OCI-LY3 (cell line): Measurements from ENCODE around the gene ATF3.

Source experiments
- EZH2phosphoT487 ChIP-seq: fragments of 200-600 bp; shearing (Covaris generic); IDR thresholded peaks from 2 replicates; pipeline ENCODE4 v1.6.1; 2018; ENCODE audit warnings: antibody characterized with exemption, mixed run types, low read depth
- TF ChIP-seq, protein P1 (sequence below): fragments of 200-600, 300-600 bp; sonication (generic); IDR thresholded peaks from 2 replicates; pipeline ENCODE4 v1.5.1; 2014; ENCODE audit warnings: antibody characterized with exemption, low read length, low read depth

DNA sequence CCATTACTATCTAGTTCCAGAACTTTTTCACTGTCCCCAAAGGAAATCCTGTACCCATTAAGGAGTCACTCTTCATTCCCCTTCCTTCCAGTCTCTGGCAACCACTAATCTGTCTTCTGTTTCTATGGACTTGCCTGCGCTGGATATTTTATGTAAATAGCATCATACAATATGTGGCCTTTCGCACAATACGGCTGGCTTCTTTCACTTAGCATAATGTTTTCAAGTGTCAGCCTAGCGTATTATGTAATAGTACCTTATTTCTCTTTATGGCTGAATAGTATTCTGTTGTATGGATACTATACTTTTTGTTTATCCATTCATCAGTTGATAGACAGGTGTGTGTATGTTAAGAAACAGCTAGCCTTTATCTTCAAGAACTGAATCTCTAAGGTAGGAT is 14.3 kb downstream of the ATF3 start:
- TF ChIP-seq, protein P1, sequence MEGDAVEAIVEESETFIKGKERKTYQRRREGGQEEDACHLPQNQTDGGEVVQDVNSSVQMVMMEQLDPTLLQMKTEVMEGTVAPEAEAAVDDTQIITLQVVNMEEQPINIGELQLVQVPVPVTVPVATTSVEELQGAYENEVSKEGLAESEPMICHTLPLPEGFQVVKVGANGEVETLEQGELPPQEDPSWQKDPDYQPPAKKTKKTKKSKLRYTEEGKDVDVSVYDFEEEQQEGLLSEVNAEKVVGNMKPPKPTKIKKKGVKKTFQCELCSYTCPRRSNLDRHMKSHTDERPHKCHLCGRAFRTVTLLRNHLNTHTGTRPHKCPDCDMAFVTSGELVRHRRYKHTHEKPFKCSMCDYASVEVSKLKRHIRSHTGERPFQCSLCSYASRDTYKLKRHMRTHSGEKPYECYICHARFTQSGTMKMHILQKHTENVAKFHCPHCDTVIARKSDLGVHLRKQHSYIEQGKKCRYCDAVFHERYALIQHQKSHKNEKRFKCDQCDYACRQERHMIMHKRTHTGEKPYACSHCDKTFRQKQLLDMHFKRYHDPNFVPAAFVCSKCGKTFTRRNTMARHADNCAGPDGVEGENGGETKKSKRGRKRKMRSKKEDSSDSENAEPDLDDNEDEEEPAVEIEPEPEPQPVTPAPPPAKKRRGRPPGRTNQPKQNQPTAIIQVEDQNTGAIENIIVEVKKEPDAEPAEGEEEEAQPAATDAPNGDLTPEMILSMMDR = no peak
- TF ChIP-seq EZH2phosphoT487 = no peak
